ENCODE data around the gene SLC25A5. TPM values are rescaled to one million over a fixed set of nuclear protein-coding genes. Genes with fewer than 3 reads are reported as not detected.

SLC25A5 gene
- total and polyA plus RNA-seq, 2 experiments from 2014 or later, result 348 to 451 TPM

GRCh38 chrX:119507206-119507605 lies 39.0 kb downstream of the SLC25A5 start (continued):
- no peak for TF ChIP-seq ZNF462 (CRISPR knock-in tag; IDR thresholded peaks at IDR 0.05)
- TF ChIP-seq NANOG (IDR thresholded peaks at IDR 0.05; ENCODE audit: borderline replicate concordance), result no peak
- no peak for TF ChIP-seq CREB1 (CRISPR knock-in tag; IDR thresholded peaks at IDR 0.05; ENCODE audit: low read depth)
- TF ChIP-seq ETS1 (IDR thresholded peaks at IDR 0.05), result no peak
- no peak for TF ChIP-seq STAT1 (IDR thresholded peaks at IDR 0.05; ENCODE audit: unreplicated experiment)
- no peak for TF ChIP-seq ZNF331 (CRISPR knock-in tag; IDR thresholded peaks at IDR 0.05; ENCODE audit: low read depth)
- TF ChIP-seq REST (IDR thresholded peaks at IDR 0.05; ENCODE audit: unreplicated experiment), result no peak
